Tibial nerve (tissue), 4 donors: ENCODE data around the gene HDAC11. TPM values are rescaled to one million over a fixed set of nuclear protein-coding genes. Genes with fewer than 3 reads are reported as not detected.

Experiments
- DNase-seq, 2 donors: peaks; one replicate each; pipeline ENCODE4 v3.0.0-alpha.2; 2019; ENCODE audit warnings: low spot score in 2 of 2
- H3K27ac ChIP-seq, 4 donors: fragments of 200-600 bp; sonication (generic) in 3 of 4; one replicate each; pipeline ENCODE4 v1.5.1; 2017 to 2019; ENCODE audit warnings: mild to moderate bottlenecking in 1 of 4
- H3K27me3 ChIP-seq, 2 donors: fragments of 200-600 bp; sonication (generic) in 1 of 2; one replicate each; pipeline versions ENCODE4 v1.5.1 to v1.6.0; 2017 to 2019
- H3K36me3 ChIP-seq, 3 donors: fragments of 200-600 bp; sonication (generic); one replicate each; pipeline ENCODE4 v1.5.1; 2018 to 2019
- H3K4me1 ChIP-seq, 4 donors: fragments of 200-600 bp; sonication (generic) in 3 of 4; one replicate each; pipeline ENCODE4 v1.5.1; 2017 to 2019
- H3K4me3 ChIP-seq, 4 donors: fragments of 200-600 bp; sonication (generic) in 3 of 4; one replicate each; pipeline ENCODE4 v1.5.1; 2017 to 2019; ENCODE audit warnings: mild to moderate bottlenecking in 1 of 4, moderate library complexity in 1 of 4
- H3K9me3 ChIP-seq, 4 donors: fragments of 200-600 bp; sonication (generic) in 3 of 4; one replicate each; pipeline ENCODE4 v1.5.1; 2017 to 2019
- EP300 ChIP-seq, 2 donors: sonication (generic); formaldehyde crosslinking; IDR thresholded peaks; one replicate each; pipeline ENCODE4 v1.6.1; 2017; ENCODE audit warnings: antibody characterized with exemption in 2 of 2, mild to moderate bottlenecking in 1 of 2
- POLR2A ChIP-seq, 2 donors: fragments of 450-650 bp; IDR thresholded peaks; one replicate each; pipeline ENCODE4 v1.6.1; 2017; ENCODE audit warnings: antibody characterized with exemption in 2 of 2, mild to moderate bottlenecking in 2 of 2, moderate library complexity in 2 of 2
- WGBS, 2 donors: methylation state at CpG; one replicate each; pipeline ENCODE4 v1.1.5; 2018; 5-methylcytosine and 5-hydroxymethylcytosine counted together
- total RNA-seq, 4 donors: library from RNA; depleted of rRNA; stranded (reverse); fragments of >200 nt; gene quantifications; one replicate each; pipeline ENCODE4 v1.1.0, GENCODE V29; 2016
- TF ChIP-seq, protein P1 (sequence below), 5 experiments: fragments of 200-600 bp in 3 of 5; fragments of 450-650 bp in 2 of 5; sonication (generic) in 3 of 5; IDR thresholded peaks; one replicate each; pipeline ENCODE4 v1.5.1; 2016 to 2019; ENCODE audit warnings: antibody characterized with exemption in 5 of 5, mild to moderate bottlenecking in 3 of 5, moderate library complexity in 2 of 5

HDAC11 gene
- total RNA-seq, 4 donors from 2014 or later = 20.9 to 25.1 (median 23.9) TPM

DNA sequence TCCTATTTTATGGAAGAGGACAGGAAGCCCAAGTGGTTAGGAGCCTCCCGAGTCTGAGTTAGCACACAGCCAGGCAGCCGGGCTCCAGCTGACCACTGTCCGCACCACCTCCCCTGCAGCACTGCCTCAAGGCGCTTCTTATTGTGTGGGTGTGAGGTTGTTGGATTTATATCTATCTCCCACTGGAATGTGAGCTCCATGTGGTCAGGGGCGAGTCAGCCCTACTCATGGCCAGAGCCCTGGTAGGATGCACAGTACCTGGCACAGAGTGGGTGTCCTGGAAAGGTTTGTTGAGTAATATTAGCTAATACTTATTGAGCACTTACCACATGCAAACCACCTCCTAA is 59.2 kb downstream of the HDAC11 start:
- DNase-seq = no peak
- WGBS, 2 donors = 79 to 92% methylated on average over 5 of the region's 5 CpGs
- no peaks in the 10 kb centered on the region for H3K36me3 ChIP-seq
- H3K27ac ChIP-seq = peak overlapping the region in 3 of 4 donors; percentile 2 to 75 (median 73)
- H3K4me1 ChIP-seq = peaks cover 0 to 69% (median 21%) of the 10 kb centered on the region in 4 donors
- no peaks in the 10 kb centered on the region for H3K9me3 ChIP-seq
- TF ChIP-seq, protein P1, sequence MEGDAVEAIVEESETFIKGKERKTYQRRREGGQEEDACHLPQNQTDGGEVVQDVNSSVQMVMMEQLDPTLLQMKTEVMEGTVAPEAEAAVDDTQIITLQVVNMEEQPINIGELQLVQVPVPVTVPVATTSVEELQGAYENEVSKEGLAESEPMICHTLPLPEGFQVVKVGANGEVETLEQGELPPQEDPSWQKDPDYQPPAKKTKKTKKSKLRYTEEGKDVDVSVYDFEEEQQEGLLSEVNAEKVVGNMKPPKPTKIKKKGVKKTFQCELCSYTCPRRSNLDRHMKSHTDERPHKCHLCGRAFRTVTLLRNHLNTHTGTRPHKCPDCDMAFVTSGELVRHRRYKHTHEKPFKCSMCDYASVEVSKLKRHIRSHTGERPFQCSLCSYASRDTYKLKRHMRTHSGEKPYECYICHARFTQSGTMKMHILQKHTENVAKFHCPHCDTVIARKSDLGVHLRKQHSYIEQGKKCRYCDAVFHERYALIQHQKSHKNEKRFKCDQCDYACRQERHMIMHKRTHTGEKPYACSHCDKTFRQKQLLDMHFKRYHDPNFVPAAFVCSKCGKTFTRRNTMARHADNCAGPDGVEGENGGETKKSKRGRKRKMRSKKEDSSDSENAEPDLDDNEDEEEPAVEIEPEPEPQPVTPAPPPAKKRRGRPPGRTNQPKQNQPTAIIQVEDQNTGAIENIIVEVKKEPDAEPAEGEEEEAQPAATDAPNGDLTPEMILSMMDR (IDR thresholded peaks at IDR 0.05) = no peak
- TF ChIP-seq EP300 (IDR thresholded peaks at IDR 0.05) (no peak), POLR2A (IDR thresholded peaks at IDR 0.05) (no peak)
- no peaks in the 10 kb centered on the region for H3K27me3 ChIP-seq
- H3K4me3 ChIP-seq = no peak overlapping the region

DNA sequence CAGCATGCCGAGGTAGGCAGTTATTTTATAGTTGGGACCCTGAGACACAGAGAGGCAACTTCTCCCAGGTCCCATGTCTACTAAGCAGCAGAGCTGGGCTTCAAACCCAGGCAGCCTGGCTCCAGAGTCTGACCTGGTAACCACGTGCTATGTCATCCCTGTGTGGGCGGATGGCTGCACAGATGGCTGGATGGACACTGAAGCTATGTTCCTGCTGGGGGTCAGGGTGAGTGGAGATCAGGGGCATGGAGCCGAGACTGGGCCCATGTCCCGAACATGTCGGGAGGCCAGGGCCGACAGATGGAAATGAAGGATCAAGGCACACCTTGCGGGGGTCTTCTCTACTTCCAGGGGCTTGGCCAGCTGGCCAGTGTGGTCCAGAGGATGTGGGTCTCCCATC is 59.6 kb downstream of the HDAC11 start:
- Histone ChIP-seq H3K9me3 (no peaks in the 10 kb centered on the region), H3K27me3 (no peaks in the 10 kb centered on the region), H3K4me1 (peaks cover 0 to 70% (median 22%) of the 10 kb centered on the region in 4 donors), H3K36me3 (no peaks in the 10 kb centered on the region), H3K27ac (peak overlapping the region in 2 of 4 donors; percentile 73 to 75), H3K4me3 (no peak overlapping the region)
- 67 to 75% methylated on average over 8 of the region's 8 CpGs for WGBS, 2 donors
- TF ChIP-seq EP300 (IDR thresholded peaks at IDR 0.05) (no peak), POLR2A (IDR thresholded peaks at IDR 0.05) (no peak)
- TF ChIP-seq, protein P1 (IDR thresholded peaks at IDR 0.05) = no peak
- DNase-seq = no peak

DNA sequence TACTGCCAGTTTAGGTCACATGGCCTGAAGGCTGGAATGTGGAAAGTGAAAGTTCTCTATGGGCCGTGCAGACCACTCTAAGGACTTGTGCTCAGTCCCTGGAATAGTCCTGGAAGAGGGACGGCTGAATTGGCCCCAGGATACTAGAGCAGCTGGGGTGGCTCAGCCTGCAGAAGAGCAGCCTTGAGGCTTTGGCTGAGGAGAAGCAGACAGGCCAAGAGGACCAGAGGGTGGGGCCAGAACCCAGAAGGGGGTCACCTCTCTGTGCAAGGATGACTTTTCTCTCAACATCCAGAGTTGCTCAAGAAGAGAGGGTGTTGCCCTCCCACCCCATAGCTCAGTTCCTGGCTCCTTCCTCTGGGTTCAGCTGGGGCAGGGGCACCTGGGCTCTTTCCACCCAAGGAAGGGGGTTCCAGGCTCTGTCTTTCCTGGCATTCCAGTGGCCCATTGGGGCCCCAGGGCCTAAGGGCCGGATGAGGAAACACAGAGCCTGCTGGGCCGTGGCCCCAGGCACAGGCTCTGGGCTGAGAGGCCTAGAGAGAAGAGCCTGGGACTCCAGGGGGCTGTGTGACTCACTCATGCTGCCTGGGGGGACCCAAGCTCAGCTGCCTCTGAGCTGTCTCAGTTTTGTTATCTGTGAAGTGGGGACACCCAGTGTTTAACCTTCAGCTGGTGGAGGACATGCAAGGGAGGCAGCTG is 60.3 kb downstream of the HDAC11 start:
- Histone ChIP-seq H3K4me1 (peaks cover 0 to 68% (median 22%) of the 10 kb centered on the region in 4 donors), H3K9me3 (no peaks in the 10 kb centered on the region), H3K36me3 (no peaks in the 10 kb centered on the region), H3K4me3 (no peak overlapping the region), H3K27ac (peak overlapping the region in 2 of 4 donors; percentile 73 to 75), H3K27me3 (no peaks in the 10 kb centered on the region)
- no peak for DNase-seq
- TF ChIP-seq EP300 (IDR thresholded peaks at IDR 0.05) (no peak), POLR2A (IDR thresholded peaks at IDR 0.05) (no peak)
- TF ChIP-seq, protein P1 (IDR thresholded peaks at IDR 0.05) = no peak
- WGBS, 2 donors = 47 to 62% methylated on average over 4 of the region's 4 CpGs

DNA sequence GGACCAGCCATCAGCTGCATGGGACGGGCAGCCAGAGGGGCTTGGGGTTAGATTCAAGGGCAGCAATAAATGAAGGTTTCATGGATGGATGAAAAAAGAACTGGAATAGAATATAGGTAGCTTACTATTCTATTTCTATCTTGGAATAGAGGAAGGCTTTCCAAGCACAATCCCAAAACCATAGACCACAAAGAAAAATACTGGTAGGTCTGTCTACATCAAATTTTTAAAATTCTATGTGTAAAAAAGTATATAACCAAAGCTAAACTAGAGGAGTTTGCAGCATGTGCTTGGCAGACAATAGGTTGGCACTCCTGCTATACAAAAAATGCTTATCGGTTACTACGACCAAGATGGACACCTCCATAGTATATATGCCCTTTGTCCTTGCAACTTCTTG is 61.6 kb downstream of the HDAC11 start:
- Histone ChIP-seq H3K27ac (no peak overlapping the region), H3K4me3 (no peak overlapping the region), H3K36me3 (no peaks in the 10 kb centered on the region), H3K27me3 (no peaks in the 10 kb centered on the region), H3K4me1 (peaks cover 0 to 63% (median 13%) of the 10 kb centered on the region in 4 donors), H3K9me3 (no peaks in the 10 kb centered on the region)
- TF ChIP-seq EP300 (IDR thresholded peaks at IDR 0.05) (no peak), POLR2A (IDR thresholded peaks at IDR 0.05) (no peak)
- TF ChIP-seq, protein P1 (IDR thresholded peaks at IDR 0.05) = no peak
- WGBS, 2 donors = 57 to 63% methylated on average over 3 of the region's 3 CpGs
- no peak for DNase-seq

DNA sequence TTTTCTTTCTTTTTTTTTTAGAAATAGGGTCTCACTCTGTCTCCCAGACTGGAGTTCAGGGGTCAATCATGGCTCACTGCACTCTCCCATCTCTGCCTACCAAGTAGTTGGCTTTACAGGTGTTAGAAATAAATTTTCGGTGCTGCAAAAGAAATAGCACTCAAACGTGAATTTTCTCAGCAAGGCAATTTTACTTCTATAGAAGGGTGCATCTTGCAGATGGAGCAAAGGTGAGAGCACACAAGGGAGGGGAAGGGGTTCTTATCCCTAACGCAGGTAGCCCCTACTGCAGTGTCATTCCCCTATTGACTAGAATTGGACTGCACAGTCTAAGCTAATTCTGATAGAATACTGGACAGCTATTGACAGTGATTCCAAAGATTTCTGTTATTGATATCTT is 62.0 kb downstream of the HDAC11 start:
- H3K4me1 ChIP-seq = peaks cover 0 to 63% (median 13%) of the 10 kb centered on the region in 4 donors
- H3K27me3 ChIP-seq = no peaks in the 10 kb centered on the region
- H3K4me3 ChIP-seq = no peak overlapping the region
- H3K36me3 ChIP-seq = no peaks in the 10 kb centered on the region
- no peak for DNase-seq
- 79 to 89% methylated on average over 3 of the region's 3 CpGs for WGBS, 2 donors
- no peak overlapping the region for H3K27ac ChIP-seq
- TF ChIP-seq, protein P1 (IDR thresholded peaks at IDR 0.05) = no peak
- no peak for TF ChIP-seq EP300 (IDR thresholded peaks at IDR 0.05)
- TF ChIP-seq POLR2A (IDR thresholded peaks at IDR 0.05) = no peak
- H3K9me3 ChIP-seq = no peaks in the 10 kb centered on the region
